Stomach (tissue), 4 donors: Measurements from ENCODE around the gene CEMP1.

ENCODE experiments used
- CTCF ChIP-seq, 7 experiments: fragments of 450-650 bp in 4 of 7; fragments of 200-600 bp in 3 of 7; sonication (generic) in 3 of 7; IDR thresholded peaks; one replicate each; pipeline ENCODE4 v1.5.1; 2016 to 2019; ENCODE audit warnings: antibody characterized with exemption in 7 of 7, control low read depth in 2 of 7, mild to moderate bottlenecking in 1 of 7
- EP300 ChIP-seq: sonication (generic); formaldehyde crosslinking; IDR thresholded peaks from one replicate; pipeline ENCODE4 v1.6.1; 2017; ENCODE audit warnings: antibody characterized with exemption
- POLR2A ChIP-seq, 4 donors: fragments of 450-650 bp; IDR thresholded peaks; one replicate each; pipeline ENCODE4 v1.6.1; 2016; ENCODE audit warnings: antibody characterized with exemption in 4 of 4, control low read depth in 2 of 4, mild to moderate bottlenecking in 1 of 4, moderate library complexity in 1 of 4

- TF ChIP-seq CTCF (IDR thresholded peaks at IDR 0.05) (no peak), EP300 (no peak), POLR2A (IDR thresholded peaks at IDR 0.05) (no peak)
These were observed 47.0 kb downstream of the CEMP1 start for GRCh38 chr16:2483939-2484897.
